ENCODE results near the gene CALM1.
"Not testable (repeated sequence)": the region's sequence is repeated elsewhere in the genome, so short reads cannot be mapped to it uniquely, and the experiment has no call there.

The CALM1 gene

GRCh38 chr14:90383126-90383730, 13.6 kb upstream of the CALM1 start:
- peak; percentile 94 to 95 for DNase-seq (ENCODE audit: low read depth in 2 of 2)

DNA sequence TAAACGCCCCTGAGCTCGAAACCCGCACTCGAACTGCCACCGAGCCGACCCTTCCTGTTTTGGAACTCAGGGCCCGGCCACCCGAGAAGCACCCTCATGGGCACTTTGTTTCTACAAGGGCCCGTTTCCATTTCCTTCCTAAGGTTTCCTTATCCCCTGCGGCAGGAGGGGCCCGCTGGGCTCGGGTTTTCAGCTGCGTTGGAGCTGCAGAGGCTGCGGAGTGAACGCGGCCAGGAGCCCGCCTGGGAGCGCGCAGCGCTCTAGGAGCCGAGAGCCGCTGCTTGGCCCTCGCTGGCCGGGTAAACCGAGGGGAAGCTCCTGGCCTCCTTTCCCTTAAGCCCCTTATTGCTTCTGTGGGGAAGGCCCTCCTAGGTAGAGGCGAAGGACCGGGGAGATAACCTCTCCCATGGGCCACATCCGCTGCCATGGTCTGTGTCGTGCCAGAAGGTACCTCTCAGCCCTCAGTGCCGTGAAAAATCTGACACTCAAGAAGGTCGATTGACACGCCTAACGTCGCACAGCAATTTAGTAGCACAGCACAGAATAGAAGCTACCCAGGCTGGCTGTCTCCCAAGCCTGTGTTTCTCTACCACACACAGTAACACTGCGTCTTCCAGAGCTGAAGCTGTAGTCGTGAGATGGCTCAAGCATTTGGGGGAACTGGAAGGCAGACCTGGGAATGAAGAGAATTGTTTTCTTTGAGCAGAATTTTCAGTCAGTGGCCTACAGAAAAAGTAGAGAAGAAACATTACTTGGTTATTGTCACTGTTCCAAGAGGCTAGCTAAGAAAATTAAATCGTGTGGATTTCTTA, 12.9 kb upstream of the CALM1 start:
- DNase-seq (ENCODE audit: low read depth in 2 of 2) = peak; percentile 28 to 32

- no peak for DNase-seq (ENCODE audit: low read depth in 2 of 2)
These were observed 12.3 kb upstream of the CALM1 start for GRCh38 chr14:90384543-90384911.

DNA sequence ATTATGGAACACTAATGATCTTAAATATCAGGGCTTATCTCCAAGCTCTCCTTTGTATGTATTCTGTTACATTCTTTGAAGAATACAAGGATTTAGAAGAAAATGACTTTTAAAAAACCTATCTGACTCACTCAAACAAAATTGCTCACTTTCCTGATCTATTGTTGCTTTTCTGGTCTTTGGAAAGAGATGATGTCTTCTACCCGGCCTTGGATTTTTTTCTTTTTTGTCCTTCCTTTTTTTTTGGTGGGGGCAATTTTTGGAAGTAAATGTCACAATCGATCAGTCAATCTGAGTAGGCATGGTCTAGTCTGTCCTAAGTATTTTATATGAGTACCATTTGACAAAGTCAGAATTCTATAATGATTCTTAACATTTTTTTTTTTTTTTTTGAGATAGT, 10.5 kb upstream of the CALM1 start:
- no peak for DNase-seq (ENCODE audit: low read depth in 2 of 2)

DNA sequence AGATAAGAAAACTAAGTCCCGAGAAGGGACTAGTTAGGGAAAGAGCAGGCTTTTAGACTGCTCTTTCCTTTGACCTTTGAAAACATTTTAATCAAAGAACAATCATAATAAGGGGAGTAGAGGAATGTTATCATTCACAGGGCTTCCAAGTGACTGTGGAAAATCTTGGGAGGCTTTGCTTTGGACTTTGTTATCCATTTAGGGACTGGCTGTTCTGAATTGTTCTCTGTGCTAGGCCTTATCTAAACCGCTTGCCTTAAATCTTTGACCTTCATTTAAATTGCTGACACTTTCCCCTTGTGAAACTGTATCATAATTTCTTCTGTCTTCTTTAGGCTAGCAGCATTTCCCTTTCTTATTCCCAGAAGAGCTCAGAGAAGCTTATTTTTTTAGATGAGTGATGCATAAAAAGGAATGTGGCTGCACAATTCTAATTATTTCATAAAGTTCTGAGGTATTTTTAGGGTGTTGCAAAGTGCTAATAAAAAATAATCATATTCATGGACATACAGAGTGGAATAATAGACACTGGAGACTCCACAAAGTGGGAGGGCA, 9.5 kb upstream of the CALM1 start:
- DNase-seq (ENCODE audit: low read depth in 2 of 2) = no peak

- DNase-seq (ENCODE audit: low read depth in 2 of 2) = no peak
These were observed 8.4 kb upstream of the CALM1 start for GRCh38 chr14:90388437-90388836.

DNA sequence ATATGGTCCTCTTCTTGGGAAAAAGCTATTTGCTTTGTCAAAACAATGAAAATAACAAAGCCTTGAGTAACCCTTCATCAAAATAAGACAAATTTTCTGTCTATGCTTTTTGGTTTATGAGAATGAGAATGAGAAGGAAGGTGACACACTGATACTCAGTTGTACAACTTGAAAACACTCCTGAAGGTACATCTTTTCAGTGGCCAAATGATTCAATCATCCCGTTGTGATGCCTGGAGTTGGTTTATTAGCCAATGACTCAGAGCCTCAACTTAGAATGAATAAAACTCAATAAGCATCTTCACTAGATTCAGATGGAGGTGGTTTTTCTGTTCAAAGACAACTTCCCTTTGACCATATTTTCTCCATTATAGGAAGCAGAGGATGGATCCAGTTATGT, 7.8 kb upstream of the CALM1 start:
- no peak for DNase-seq (ENCODE audit: low read depth in 2 of 2)

DNA sequence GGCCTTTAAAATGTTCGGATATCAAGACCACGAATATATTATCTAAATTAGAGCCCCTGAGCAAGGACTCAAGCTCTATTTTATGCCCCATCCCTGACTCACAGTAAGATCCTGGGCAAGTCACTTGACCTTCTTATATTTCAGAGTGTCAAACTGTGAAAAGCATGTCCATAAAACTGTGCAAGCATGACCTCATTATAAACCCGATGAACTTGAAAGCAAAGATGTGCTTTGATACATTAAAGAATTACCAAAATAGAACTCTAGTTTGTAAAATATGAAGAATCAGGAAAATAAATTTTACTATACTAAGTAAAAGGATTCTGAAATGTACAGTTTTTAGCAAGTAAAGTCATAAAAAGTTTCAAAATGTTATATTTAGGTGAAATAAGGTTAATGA, 2.9 kb upstream of the CALM1 start:
- DNase-seq (ENCODE audit: low read depth in 2 of 2) = no peak

- DNase-seq (ENCODE audit: low read depth in 2 of 2) = not testable (repeated sequence)
These were observed 2.0 kb upstream of the CALM1 start for GRCh38 chr14:90394782-90395181.

- DNase-seq (ENCODE audit: low read depth in 2 of 2) = peak; percentile 38 to 45
These were observed 841 bp downstream of the CALM1 start for GRCh38 chr14:90397425-90398314.

- DNase-seq (ENCODE audit: low read depth in 2 of 2) = peak; percentile 24 to 36
These were observed 1.5 kb downstream of the CALM1 start for GRCh38 chr14:90398315-90398839.

GRCh38 chr14:90398841-90399540, 2.2 kb downstream of the CALM1 start:
- no peak for DNase-seq (ENCODE audit: low read depth in 2 of 2)

DNA sequence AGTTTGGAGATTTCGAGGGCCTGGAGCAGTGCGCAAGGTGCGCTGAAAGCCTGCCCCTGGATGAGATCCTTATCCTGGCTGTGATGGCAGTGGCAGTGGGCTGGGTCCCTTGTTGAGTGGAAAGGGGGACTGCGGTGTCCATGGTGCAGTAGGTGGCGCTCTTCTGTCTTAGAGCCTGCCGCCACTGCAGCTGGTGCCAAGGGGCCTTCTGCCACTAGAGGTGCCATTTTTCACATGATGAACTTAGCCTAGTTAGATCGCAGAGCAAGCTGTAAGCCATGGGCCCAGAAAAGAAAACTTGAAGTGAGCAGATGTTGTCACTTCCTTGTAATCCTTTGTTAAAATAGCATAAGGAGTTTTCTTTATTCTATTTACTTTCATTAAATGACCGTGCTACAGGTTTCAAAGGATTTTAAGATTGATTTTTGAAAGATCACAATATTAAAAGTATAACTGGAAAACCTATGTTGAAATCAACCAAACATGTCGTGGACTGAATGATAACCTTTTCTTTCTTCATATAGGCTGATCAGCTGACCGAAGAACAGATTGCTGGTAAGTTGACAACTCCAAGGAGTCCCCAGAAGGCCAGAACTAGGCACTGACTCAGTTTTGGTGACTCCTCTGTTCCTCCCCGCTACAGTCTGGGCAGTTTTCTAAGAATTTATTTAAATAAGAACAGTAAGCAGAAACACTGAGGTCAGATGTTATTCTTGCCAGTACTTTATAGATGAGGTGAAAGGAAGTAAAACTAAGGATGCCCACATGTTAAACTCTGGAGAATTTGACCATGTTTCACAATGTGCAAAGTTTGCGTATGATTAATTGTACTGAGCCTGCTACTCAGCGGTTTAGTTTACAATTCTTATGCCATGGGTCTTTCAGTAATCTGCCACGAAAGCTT, 3.0 kb downstream of the CALM1 start:
- DNase-seq (ENCODE audit: low read depth in 2 of 2) = peak; percentile 63 to 82

DNA sequence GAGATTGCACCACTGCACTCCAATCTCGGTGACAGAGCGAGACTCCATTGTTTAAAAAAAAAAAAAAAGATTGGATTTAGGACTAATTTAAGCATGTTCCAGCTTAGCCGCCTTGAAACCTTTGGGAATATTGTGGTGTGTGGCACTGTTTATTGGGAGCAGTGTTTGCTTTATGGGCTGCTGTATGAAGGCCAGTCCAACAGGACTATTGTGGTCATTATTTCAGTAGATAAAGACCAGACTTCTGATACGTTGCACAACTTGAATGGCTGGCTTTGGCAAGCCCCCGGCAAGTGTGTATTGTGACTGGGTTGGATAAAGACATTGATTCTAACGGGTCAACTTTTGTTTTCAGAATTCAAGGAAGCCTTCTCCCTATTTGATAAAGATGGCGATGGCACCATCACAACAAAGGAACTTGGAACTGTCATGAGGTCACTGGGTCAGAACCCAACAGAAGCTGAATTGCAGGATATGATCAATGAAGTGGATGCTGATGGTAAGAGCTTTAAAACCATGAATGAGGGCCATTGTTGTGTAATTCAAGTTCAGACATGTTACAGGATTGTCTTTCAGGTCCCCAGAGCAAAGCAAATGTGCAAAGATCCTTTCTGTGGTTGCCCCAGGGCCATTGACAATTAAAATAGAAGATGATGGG, 4.2 kb downstream of the CALM1 start:
- DNase-seq (ENCODE audit: low read depth in 2 of 2) = no peak

- DNase-seq (ENCODE audit: low read depth in 2 of 2) = no peak
These were observed 5.2 kb downstream of the CALM1 start for GRCh38 chr14:90402016-90402415.

- DNase-seq (ENCODE audit: low read depth in 2 of 2) = no peak
These were observed 6.2 kb downstream of the CALM1 start for GRCh38 chr14:90403065-90403464.

DNA sequence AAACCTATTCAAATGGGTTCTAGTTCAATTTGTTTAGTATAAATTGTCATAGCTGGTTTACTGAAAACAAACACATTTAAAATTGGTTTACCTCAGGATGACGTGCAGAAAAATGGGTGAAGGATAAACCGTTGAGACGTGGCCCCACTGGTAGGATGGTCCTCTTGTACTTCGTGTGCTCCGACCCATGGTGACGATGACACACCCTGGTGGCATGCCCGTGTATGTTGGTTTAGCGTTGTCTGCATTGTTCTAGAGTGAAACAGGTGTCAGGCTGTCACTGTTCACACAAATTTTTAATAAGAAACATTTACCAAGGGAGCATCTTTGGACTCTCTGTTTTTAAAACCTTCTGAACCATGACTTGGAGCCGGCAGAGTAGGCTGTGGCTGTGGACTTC, 8.3 kb downstream of the CALM1 start:
- no peak for DNase-seq (ENCODE audit: low read depth in 2 of 2)

DNA sequence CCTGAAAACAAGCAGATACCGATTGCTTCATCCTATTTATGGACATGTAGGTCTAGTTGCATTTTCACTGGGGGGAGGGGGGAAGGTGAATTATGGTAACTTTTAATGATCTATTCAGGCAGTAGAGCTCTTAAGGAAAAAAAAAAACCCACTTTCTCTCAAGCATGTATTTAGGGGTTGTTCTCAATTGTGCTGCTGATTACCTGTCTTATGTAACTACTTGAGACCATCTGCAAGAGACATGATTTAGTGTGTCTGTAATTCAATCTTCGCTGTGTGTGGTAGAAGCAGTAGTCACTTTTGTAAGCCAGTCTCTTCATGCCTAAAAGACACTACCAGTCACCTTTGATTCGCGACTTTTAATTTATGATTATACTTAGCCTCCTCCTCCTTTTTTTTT, 8.9 kb downstream of the CALM1 start:
- DNase-seq (ENCODE audit: low read depth in 2 of 2) = no peak

DNA sequence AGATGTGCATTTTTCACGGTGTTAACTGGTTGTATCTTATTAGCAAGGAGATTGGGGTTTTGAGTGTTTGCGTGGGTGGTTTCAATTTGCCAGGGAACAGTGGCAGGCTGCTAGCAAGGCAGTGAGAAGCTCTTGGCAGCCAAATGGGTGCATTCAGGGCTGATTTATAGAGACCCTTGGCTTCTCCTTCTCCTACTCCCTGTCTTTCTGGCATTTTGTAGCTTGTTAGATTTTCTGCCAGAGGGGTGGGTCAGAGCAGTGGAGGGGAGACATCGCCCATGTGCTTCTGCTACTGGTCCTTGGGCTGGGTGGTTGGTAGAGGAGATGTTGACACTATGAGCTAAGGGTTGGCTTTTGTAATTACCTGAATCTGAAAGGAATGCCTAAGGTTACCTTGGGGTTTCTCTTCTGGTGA, 9.6 kb downstream of the CALM1 start:
- no peak for DNase-seq (ENCODE audit: low read depth in 2 of 2)

DNA sequence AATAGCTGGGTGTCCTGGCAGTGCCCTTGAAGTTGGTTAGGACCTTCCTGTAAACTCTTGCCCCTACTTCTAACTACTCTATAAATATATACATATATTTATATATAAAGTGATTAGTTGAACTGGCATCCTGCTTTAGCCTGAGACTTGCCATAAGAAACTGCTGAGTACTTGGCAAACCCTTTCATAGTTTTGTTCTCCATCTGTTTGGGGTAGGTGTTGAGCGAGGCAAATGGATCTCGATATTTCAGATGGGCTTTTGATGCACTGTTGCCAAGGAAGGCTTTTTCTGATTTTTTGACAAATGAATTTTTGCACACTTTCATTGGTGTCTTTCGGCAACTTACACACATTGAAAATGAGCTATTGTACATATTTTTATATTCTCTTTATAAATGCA, 10.4 kb downstream of the CALM1 start:
- DNase-seq (ENCODE audit: low read depth in 2 of 2) = no peak

Data from stimulated activated CD4-positive, alpha-beta T cell treated with anti-CD3 and anti-CD28 coated beads, Interleukin-1b, Interleukin-23, amount 100 ng/mL, for 4 hours (primary cell).